GM21423 (cell line): Measurements from ENCODE around the gene CUBN.

Experiments used
- ATAC-seq: cut with Tn5 transposase; IDR thresholded peaks from one replicate; pipeline ENCODE4 v1.9.1; 2021; ENCODE audit warnings: mild to moderate bottlenecking, moderate library complexity; ENCODE audit not compliant: unreplicated experiment

The CUBN gene

DNA sequence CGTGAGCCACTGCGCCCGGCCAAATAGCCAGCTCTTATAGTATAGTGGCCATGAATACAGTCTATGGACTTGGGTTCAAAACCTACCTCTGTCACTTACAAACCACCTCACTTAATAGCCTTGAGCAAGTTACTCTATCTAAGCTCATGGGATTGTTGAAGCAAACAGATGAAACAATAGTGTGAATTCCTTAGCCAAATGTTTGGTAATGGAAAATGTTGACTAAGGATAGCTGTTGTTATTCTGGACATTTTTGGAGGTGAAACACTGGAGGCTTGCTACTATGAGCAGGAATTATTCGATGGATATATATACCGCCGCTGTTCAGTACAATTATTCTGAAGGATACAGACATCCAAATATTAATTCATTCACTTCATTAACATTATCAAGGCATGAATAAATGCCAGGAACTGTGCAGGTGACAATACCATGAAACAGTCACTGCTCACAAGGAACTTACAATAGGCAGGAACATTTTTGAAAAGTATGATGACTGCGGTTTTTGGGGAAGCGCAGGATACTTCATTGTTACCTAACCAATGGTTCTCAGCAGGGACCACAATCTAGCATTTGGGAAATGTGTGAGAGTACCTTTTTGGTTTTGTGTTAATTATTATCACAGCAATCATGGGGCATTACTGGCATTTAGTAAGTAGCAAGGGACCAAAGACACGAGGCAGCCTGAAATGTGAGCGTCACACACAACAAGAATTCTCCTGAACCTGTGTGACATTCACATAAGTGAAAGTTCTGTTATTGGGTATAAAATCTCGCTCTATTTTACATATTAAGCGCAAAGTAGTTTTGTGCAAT lies 55.7 kb downstream of the CUBN start:
- no peak for ATAC-seq

- ATAC-seq: no peak
Observed at GRCh38 chr10:17068953-17069352, 60.7 kb downstream of the CUBN start.

GRCh38 chr10:17067376-17068264 lies 62.0 kb downstream of the CUBN start:
- ATAC-seq: no peak

- ATAC-seq: no peak
Observed at GRCh38 chr10:17066807-17067206, 62.8 kb downstream of the CUBN start.

DNA sequence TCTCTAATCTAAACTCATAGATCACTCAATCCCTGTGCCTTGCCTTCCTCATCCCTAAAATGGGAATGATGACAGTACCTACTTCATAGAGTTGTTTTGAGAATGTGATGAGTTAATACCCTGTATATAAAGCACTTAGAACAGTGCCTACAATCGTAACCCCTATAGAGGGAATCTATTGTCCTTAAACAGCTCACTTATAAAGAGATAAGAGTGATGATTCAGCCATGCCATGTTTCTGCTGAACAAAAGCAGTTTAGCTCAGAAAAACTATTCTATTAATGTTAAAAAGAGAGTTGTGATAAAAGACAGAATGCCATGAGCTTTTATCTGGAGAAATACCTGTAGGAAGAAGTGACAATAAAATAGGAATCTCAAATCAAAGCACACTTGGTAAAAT lies 63.6 kb downstream of the CUBN start:
- no peak for ATAC-seq

GRCh38 chr10:17065273-17065672 lies 64.3 kb downstream of the CUBN start:
- no peak for ATAC-seq

DNA sequence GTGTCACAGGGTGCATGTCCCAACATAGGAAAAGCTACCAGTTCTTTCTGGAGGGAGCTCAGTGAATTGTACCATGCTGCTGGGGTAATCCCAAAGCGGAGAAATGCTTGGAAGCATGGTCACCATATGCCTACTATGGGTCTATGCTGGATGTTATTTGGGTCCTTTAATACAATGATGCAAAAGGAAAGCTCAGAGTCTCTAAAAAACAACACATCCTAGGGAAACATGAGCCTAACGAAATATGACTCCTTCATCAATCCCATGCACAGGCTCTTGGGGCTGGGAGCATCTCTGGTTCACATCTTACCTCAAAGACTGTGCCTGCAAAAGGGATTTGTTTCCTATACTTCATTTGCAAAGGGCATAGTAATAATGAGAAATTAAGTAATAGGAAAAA lies 65.2 kb downstream of the CUBN start:
- ATAC-seq: no peak

GRCh38 chr10:17062955-17063484 lies 66.6 kb downstream of the CUBN start:
- no peak for ATAC-seq

DNA sequence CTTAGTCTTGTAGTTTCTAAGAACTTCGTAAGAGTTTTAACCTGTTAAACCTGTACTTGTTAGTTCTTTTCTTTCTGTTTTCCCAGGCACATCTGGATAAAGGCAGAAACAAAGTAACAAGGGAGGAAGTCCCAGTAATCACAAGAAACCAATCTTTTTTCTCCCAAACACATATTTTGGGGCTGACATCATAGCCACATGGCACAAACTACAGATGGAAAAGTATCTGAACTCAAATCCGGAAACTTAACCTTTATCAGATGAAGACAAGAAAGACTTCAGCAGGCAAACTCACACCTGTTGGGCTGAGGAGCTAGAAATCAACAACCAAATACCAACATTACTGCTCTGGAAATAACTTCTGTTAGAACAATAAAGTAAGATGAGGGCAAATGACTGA lies 67.1 kb downstream of the CUBN start:
- ATAC-seq: no peak

DNA sequence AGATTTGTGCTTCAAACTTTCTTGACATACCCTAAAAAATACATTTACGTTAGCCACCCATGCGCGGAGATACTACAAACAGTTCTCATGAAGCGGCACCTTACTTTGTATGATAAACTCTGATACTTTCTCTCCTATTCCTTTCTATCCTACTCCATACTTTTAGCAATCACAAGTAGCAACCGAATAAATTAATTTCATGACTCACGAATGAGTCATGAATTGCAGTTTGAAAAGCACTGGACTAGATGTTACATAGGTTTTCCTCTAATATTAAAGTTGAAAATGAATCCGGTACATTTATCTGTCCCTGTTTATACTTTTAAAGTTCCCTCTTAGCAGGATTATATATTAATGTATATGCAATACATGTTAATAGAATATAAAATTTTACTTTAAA lies 67.6 kb downstream of the CUBN start:
- ATAC-seq: no peak

- no peak for ATAC-seq
Observed at GRCh38 chr10:17061418-17061817, 68.2 kb downstream of the CUBN start.

DNA sequence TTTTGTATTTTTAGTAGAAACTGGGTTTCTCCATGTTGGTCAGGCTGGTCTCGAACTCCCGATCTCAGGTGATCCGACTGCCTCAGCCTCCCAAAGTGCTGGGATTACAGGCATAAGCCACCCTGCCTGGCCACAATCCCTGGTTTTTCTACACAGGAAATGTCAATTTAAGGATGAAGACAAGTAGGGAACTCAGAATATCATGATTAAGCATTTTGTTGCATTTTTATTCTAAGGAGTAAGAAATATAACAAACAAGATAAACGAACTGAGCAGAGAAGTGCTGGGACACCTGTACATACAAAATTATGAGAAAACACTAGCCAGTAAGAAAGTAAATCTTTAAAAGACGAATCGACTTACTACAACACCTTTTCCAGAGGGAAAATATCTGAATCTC lies 69.3 kb downstream of the CUBN start:
- no peak for ATAC-seq

DNA sequence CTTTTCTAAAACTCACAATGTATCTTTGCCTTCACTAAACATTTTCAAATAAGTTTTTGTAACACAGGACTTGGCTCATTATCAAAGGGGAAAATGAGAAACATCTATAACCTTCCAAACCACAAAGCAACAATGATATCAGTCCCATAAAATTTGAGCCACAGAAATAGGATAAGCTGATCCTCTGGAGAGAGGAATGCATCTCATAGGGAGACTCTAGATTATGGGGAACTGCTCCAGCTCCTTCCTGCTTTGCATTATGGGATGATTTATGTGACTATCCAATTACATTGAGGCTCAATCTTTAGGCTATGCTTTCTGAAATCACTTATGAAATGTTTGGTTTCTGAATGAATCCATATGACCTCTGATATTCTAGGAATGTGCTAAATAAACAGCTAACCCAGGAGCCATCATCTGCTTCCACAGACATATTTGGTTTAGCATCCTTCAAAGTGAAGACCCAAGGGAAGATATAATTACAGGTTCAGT lies 70.4 kb downstream of the CUBN start:
- no peak for ATAC-seq

GRCh38 chr10:17058093-17058492 lies 71.5 kb downstream of the CUBN start:
- no peak for ATAC-seq

- no peak for ATAC-seq
Observed at GRCh38 chr10:17056781-17057428, 72.7 kb downstream of the CUBN start.

GRCh38 chr10:17053513-17053912 lies 76.1 kb downstream of the CUBN start:
- no peak for ATAC-seq

DNA sequence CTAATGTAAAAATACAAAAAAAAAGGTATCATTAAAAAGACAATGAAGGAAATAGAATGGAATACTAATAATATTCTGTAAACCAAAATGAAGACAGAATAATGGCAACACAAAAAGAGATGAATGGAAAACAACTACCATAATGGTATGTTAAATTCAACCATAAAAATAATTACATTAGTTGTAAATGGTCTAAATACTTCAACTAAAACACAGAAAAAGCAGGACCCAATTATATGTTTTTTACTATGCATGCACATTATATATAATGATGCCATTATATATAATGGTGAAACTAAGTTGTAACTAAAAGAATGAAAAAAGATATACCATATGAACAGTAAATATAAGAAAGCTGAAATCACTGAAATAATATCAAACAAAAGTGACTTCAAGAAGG lies 76.5 kb downstream of the CUBN start:
- ATAC-seq: no peak

DNA sequence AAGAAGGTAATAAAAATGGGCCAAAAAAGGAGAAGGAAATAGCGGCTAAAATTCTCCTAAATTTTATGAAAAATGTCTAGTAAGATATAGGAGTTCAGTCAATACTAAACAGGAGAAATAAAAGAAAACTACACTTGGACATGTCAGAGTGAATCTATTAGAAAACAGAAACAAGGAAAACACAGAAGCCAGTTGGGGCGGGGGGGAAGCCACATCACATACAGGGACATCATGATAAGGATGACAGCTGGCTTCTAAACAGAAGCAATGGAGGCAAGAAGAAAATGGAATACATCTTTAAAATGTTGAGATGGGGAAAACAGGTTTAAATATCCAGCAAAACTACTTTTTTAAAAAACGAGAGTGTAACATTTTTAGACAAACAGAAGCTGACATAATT lies 77.8 kb downstream of the CUBN start:
- ATAC-seq: no peak

GRCh38 chr10:17049195-17049594 lies 80.4 kb downstream of the CUBN start:
- no peak for ATAC-seq

DNA sequence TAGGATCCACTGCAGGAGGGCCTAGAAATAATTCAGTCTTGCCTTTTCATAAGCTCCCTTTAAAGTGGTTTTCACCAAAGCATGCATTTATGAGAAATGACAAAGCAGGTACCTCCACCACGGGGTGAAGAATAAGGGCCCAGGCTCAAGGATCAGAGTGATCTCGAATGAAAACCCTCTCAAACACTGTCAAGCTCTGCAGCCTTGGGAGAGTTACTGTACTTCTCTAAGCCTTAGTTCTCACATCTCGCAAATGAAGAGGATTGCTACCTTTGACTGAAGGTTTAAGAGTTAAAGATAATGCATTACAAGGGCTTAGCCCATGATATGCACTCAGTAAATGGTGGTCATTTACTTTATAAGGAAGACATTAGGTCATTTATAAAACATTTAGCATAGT lies 81.7 kb downstream of the CUBN start:
- no peak for ATAC-seq

DNA sequence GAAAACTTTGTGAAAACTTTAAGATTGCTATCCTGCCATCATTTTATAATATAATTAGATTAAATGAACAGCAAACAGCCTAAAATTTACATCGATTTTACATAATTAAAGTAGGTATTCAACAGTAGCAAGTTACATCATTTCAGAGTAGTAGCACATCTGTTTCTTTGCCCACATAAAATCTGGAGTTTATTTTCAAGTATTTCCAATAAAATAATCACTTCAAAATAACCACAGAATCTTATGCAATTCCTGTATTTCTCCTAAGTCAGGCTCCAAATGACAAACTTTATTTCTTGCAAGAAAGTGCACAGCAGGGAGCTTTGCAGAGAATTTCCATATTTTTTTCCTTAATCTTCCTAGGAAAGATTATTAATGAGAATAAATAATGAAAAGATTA lies 82.6 kb downstream of the CUBN start:
- ATAC-seq: no peak
